Head of caudate nucleus (tissue), 42 donors: Measurements from ENCODE around the gene TC2N.

Experiments used
- DNase-seq, 42 donors: peaks; one replicate each; pipeline versions ENCODE4 v3.0.0 to v3.0.0-alpha.2; 2020 to 2021; ENCODE audit warnings: mixed read lengths in 7 of 42
- intact Hi-C: fragments of 100-400 bp; cut with DNase I; formaldehyde crosslinking; loops from one replicate; pipeline ENCODE4 v1.15.0; 2022

Gene TC2N

DNA sequence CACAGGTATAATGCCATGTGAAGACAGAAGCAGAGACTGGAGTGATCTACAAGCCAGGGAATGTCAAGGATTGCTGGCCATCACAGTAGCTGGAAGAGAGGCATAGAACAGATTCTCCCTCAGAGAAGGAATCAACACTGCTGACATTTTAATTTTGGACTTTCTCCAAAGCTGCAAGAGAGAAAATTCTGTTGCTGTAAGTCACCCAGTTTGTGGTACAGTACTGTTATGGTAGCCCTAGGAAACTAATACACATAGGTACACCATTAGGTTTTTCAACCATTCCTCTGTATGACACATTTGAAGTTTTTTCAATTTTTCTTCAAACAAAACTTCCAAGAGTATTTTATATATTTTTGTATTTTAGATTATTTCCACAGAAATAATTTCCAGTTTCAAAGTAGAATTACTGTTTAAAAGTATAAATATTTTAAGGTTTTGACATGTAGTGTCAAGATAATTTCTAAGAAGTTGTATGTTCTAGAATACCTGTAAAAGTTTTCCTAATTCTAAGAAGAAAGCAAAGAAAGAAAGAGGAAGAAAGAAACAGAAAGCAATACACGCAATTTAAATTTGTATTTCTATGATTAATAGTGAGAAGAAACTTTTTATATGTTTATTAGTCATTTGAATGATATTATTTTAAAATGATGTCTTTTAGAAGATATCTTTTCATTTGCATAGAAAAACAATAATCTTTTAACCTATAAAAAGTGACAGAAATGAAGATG is 70.6 kb downstream of the TC2N start:
- intact Hi-C loops, result no loop called here
- DNase-seq, result no peak

- intact Hi-C loops, result no loop called here
- no peak for DNase-seq
These were observed 73.6 kb downstream of the TC2N start for GRCh38 chr14:91793704-91794103.

DNA sequence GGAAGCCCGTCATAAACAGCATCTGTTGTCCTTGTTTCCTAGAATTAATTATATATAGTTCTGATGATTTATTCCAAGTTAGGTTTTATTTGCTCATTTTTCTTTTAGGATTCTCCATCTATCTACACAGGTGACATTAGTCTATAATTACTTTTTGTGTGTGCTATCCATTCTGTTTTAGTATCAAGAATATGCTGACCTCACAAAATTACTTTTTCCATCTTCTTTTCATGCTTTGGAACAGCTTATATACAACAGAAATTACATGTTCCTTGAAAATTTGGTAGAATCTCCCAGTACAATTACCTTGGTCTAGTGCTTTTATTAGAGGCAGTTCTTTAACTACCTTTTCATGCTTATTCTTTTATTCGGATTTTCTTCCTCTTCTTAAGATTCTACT is 81.1 kb downstream of the TC2N start:
- no peak for DNase-seq
- intact Hi-C loops, result no loop called here

DNA sequence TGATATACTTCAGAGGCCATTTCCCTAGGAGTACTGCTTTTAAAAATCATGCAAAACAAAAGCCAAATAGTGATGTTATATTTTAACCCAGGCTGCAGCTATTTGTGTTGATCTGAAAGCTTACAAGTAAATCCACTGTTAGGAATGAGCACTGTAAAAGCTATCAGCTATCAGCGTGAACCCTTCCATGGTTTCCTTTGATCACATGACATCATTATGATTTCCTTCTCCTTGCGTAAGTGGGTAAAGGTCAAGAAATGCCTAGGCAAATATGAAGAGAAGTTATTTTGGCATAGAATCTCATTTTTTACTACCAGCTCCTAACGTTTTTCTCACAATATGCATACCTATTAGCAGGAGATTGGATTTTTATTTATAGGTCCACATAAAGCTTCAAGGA is 86.9 kb downstream of the TC2N start:
- intact Hi-C loops, result no loop called here
- no peak for DNase-seq

DNA sequence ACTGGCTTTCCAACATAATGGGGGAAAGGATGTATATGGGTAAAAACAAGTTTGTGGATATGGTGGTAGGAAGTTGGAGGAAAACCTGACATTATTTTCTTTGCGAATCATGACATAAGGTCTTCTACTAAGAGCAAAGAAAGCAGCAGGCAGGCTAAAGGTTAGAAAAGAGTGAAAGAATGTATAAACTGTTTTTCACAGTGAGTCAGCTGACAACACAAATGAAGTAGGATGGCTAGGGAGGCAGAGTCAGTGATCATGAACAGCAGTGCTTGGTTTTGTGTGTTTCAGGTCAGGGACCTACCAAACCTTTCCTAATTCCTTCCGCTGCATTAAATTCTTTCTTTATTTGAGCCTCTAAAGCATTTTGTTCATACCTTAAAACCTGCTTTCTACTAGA is 89.1 kb downstream of the TC2N start:
- intact Hi-C loops, result no loop called here
- DNase-seq, result no peak

- intact Hi-C loops, result no loop called here
- no peak for DNase-seq
These were observed 92.9 kb downstream of the TC2N start for GRCh38 chr14:91774140-91775096.

DNA sequence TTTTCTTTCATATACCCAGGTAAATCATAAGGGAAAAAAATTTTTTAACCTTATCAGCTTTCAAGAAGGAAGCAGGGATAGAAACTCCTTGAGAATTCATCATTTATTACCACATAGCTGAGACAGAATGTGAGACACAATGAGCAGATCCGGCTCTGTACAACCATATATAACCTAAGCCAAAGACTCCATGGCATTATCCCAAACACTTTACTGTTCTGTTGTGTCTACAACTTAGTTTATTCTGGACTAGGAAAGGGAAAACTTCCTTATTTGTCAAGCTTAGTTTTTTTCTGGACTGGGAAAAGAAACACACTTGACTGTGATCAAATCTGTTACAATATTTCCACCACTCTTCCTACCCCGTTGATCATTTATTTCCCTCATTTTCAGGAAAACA is 97.2 kb downstream of the TC2N start:
- no peak for DNase-seq
- intact Hi-C loops, result no loop called here

- DNase-seq, result no peak
- intact Hi-C loops, result no loop called here
These were observed 111.6 kb downstream of the TC2N start for GRCh38 chr14:91755570-91756295.

GRCh38 chr14:91754819-91755218 is 112.5 kb downstream of the TC2N start:
- no peak for DNase-seq
- intact Hi-C loops, result no loop called here

DNA sequence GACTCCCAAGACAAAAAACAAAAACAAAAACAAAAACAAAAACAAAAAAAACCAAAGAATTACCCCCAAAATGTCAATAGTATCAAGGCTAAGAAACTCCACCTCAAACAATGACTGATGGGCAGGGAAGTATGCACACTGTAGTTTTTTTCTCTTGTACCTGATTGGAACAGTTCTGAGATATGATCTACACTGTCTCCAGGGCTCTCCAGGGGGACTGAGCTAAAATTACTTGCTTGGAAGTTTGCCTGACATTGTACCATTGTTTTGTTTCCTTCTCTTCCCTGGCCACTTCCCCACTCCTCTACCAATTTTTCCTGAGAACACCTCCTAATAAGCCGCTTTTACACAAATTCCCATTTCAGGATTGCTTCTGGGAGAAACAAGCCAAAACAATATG is 113.2 kb downstream of the TC2N start:
- intact Hi-C loops, result no loop called here
- no peak for DNase-seq

- no peak for DNase-seq
- intact Hi-C loops, result no loop called here
These were observed 113.7 kb downstream of the TC2N start for GRCh38 chr14:91753501-91754128.

- intact Hi-C loops, result no loop called here
- DNase-seq, result no peak
These were observed 114.4 kb downstream of the TC2N start for GRCh38 chr14:91752961-91753360.

DNA sequence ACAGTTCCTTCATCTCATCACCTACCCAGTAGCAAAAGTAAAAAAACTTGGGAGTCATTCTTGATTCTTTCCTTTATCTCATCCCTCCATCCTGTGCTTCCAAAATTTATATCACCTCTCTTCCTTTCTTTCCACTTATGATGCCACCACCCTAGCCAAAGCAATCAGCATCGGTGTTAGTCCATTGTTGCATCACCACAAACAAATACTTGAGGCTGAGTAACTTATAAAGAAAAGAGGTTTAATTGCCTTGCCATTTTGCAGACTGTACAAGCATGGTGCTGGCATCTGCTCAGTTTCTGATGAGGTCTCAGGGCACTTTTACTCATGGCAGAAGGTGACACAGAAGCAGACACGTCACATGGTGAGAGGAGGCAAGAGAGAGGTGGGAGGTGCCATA is 115.6 kb downstream of the TC2N start:
- no peak for DNase-seq
- intact Hi-C loops, result no loop called here

GRCh38 chr14:91750634-91751198 is 116.6 kb downstream of the TC2N start:
- intact Hi-C loops, result no loop called here
- DNase-seq, result no peak

- intact Hi-C loops, result no loop called here
- no peak for DNase-seq
These were observed 117.5 kb downstream of the TC2N start for GRCh38 chr14:91749868-91750267.

- DNase-seq, result no peak
- intact Hi-C loops, result no loop called here
These were observed 119.3 kb downstream of the TC2N start for GRCh38 chr14:91748049-91748448.

GRCh38 chr14:91745344-91745743 is 122.0 kb downstream of the TC2N start:
- no peak for DNase-seq
- intact Hi-C loops, result no loop called here

DNA sequence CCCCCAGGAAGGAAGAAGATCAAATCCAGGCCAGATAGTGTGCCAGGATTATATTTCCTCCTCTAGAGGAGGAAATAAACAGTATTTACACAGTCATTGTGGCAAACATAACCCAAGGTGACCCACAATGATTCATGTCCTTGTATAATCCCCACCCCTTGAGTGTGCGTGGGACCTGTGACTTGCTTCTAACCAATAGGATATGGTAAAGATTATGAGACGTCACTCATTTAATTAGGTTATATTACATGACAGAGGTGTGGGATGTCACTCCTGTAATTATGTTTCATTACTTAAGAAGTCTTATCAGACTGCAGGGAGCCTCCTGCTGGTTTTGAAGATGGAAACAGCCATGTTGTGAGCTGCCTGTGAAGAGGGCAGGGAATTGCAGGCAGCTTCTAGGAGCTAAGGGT is 123.3 kb downstream of the TC2N start:
- intact Hi-C loops, result no loop called here
- DNase-seq, result no peak

DNA sequence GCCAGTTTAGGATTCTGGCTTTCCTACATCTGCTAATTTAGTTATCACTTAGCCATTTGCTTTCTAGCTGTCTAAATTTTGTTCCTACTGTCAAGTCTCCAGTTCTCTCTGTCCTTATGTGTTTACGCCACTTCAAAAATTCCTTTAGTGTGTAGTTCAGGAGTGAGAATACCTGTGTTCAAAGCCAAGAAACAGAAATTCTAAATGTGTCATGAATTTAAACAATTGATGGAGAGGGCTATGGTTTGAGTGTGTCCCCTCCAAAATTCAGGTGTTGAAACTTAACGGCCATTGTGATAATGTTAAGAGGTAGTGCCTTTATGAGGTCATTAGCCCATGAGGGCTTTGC is 124.1 kb downstream of the TC2N start:
- intact Hi-C loops, result no loop called here

More for the DNA sequence above, 124.1 kb downstream of the TC2N start:
- DNase-seq, result no peak
